Measurements from ENCODE around the gene UVSSA. TPM values are rescaled to one million over a fixed set of nuclear protein-coding genes. Genes with fewer than 3 reads are reported as not detected.

UVSSA gene
- total RNA-seq, 4 donors from 2014 or later = 9.8 to 40.1 (median 14.5) TPM

GRCh38 chr4:1400191-1400805, 53.3 kb downstream of the UVSSA start:
- no peak for TF ChIP-seq CTCF (IDR thresholded peaks at IDR 0.05; ENCODE audit: low read depth)

- TF ChIP-seq CTCF (IDR thresholded peaks at IDR 0.05; ENCODE audit: low read depth) = no peak
Observed at GRCh38 chr4:1400831-1401408, 53.9 kb downstream of the UVSSA start.

GRCh38 chr4:1401409-1402020, 54.5 kb downstream of the UVSSA start:
- no peak for TF ChIP-seq CTCF (IDR thresholded peaks at IDR 0.05; ENCODE audit: low read depth)

GRCh38 chr4:1402021-1402515, 55.1 kb downstream of the UVSSA start:
- no peak for TF ChIP-seq CTCF (IDR thresholded peaks at IDR 0.05; ENCODE audit: low read depth)

- no peak for TF ChIP-seq CTCF (IDR thresholded peaks at IDR 0.05; ENCODE audit: low read depth)
Observed at GRCh38 chr4:1402516-1403091, 55.6 kb downstream of the UVSSA start.

- TF ChIP-seq CTCF (IDR thresholded peaks at IDR 0.05; ENCODE audit: low read depth) = no peak
Observed at GRCh38 chr4:1403177-1403583, 56.2 kb downstream of the UVSSA start.
